H9 (cell line): ENCODE measurements around the gene ZNF627. TPM values are rescaled to one million over a fixed set of nuclear protein-coding genes. Genes with fewer than 3 reads are reported as not detected.
A peak's percentile ranks its signal among the peaks of the same experiment; 100 is the strongest.

Experiments used
- DNase-seq: peaks from one replicate; pipeline ENCODE4 v3.0.0-alpha.2; 2017
- H2AFZ ChIP-seq: one replicate; pipeline ENCODE4 v1.6.1; 2013; ENCODE audit warnings: mild to moderate bottlenecking, low read length, control low read depth, moderate library complexity
- H2AK5ac ChIP-seq: 2 replicates; pipeline ENCODE4 v1.6.1; 2013; ENCODE audit warnings: low read length, control low read depth, mixed read lengths; ENCODE audit not compliant: insufficient read length
- H2BK120ac ChIP-seq: one replicate; pipeline ENCODE4 v1.6.1; 2013; ENCODE audit warnings: low read depth, mild to moderate bottlenecking, low read length, control low read depth, inconsistent platforms; ENCODE audit not compliant: poor library complexity, severe bottlenecking
- H2BK12ac ChIP-seq: 2 replicates; pipeline ENCODE4 v1.6.1; 2013; ENCODE audit warnings: low read length, control low read depth, mixed read lengths, low read depth; ENCODE audit not compliant: insufficient read length
- H2BK15ac ChIP-seq: 2 replicates; pipeline ENCODE4 v1.6.1; 2013; ENCODE audit warnings: low read depth, low read length, control low read depth
- H2BK20ac ChIP-seq: one replicate; pipeline ENCODE4 v1.6.1; 2013; ENCODE audit warnings: low read depth, mild to moderate bottlenecking, low read length, control low read depth, inconsistent platforms; ENCODE audit not compliant: poor library complexity, severe bottlenecking
- H2BK5ac ChIP-seq: 2 replicates; pipeline ENCODE4 v1.6.1; 2013; ENCODE audit warnings: low read length, control low read depth, mixed read lengths; ENCODE audit not compliant: insufficient read length
- H3K14ac ChIP-seq: 2 replicates; pipeline ENCODE4 v1.6.1; 2013; ENCODE audit warnings: low read length, control low read depth; ENCODE audit not compliant: insufficient read depth
- H3K18ac ChIP-seq: 2 replicates; pipeline ENCODE4 v1.6.1; 2013; ENCODE audit warnings: low read depth, mild to moderate bottlenecking, mixed read lengths, low read length, control low read depth; ENCODE audit not compliant: insufficient read length
- H3K23ac ChIP-seq: 2 replicates; pipeline ENCODE4 v1.6.1; 2013; ENCODE audit warnings: low read length, control low read depth, mixed read lengths, low read depth; ENCODE audit not compliant: insufficient read length
- H3K23me2 ChIP-seq: 2 replicates; pipeline ENCODE4 v1.6.1; 2013; ENCODE audit warnings: low read depth, mild to moderate bottlenecking, mixed read lengths, low read length, control low read depth; ENCODE audit not compliant: insufficient read length, poor library complexity, severe bottlenecking
- H3K27ac ChIP-seq: 2 replicates; pipeline ENCODE4 v1.5.1; 2013; ENCODE audit warnings: low read length, control low read depth, mixed read lengths, low read depth; ENCODE audit not compliant: insufficient read length
- H3K27me3 ChIP-seq: 2 replicates; pipeline ENCODE4 v1.6.1; 2013; ENCODE audit warnings: low read length, control low read depth, inconsistent platforms; ENCODE audit not compliant: insufficient read depth
- H3K4ac ChIP-seq: 2 replicates; pipeline ENCODE4 v1.6.1; 2013; ENCODE audit warnings: low read depth, mild to moderate bottlenecking, control low read depth, inconsistent platforms, low read length, moderate library complexity
- H3K4me1 ChIP-seq: 2 replicates; pipeline ENCODE4 v1.6.1; 2013; ENCODE audit warnings: low read length, control low read depth, inconsistent platforms; ENCODE audit not compliant: insufficient read depth
- H3K4me2 ChIP-seq: 2 replicates; pipeline ENCODE4 v1.6.1; 2013; ENCODE audit warnings: low read length, control low read depth, mixed read lengths; ENCODE audit not compliant: insufficient read length, insufficient read depth
- H3K56ac ChIP-seq: 2 replicates; pipeline ENCODE4 v1.6.1; 2013; ENCODE audit warnings: low read depth, mild to moderate bottlenecking, mixed read lengths, low read length, control low read depth; ENCODE audit not compliant: insufficient read length
- H3K79me1 ChIP-seq: 2 replicates; pipeline ENCODE4 v1.6.1; 2013; ENCODE audit warnings: low read depth, mild to moderate bottlenecking, moderate library complexity, low read length, control low read depth, inconsistent platforms; ENCODE audit not compliant: insufficient read depth, poor library complexity, severe bottlenecking
- H3K79me2 ChIP-seq: 2 replicates; pipeline ENCODE4 v1.6.1; 2013; ENCODE audit warnings: low read length, control low read depth, inconsistent platforms; ENCODE audit not compliant: insufficient read depth
- H3K9ac ChIP-seq: 2 replicates; pipeline ENCODE4 v1.6.1; 2013; ENCODE audit warnings: low read length, control low read depth, mixed read lengths; ENCODE audit not compliant: insufficient read length; ENCODE audit errors: extremely low read depth
- H3K9me3 ChIP-seq: one replicate; pipeline ENCODE4 v1.6.1; 2013; ENCODE audit warnings: low read depth, low read length, inconsistent platforms; ENCODE audit not compliant: control insufficient read depth
- H3T11ph ChIP-seq: one replicate; pipeline ENCODE4 v1.6.1; 2013; ENCODE audit warnings: mild to moderate bottlenecking, low read length, control low read depth, inconsistent platforms
- H4K20me1 ChIP-seq: one replicate; pipeline ENCODE4 v1.6.1; 2013; ENCODE audit not compliant: control insufficient read depth, insufficient read length, insufficient read depth
- H4K5ac ChIP-seq: 2 replicates; pipeline ENCODE4 v1.6.1; 2013; ENCODE audit warnings: low read depth, mild to moderate bottlenecking, mixed read lengths, low read length, control low read depth; ENCODE audit not compliant: insufficient read length
- H4K8ac ChIP-seq: replicated peaks from 2 replicates; pipeline ENCODE4 v1.6.1; 2013; ENCODE audit warnings: low read length, control low read depth, mixed read lengths, low read depth; ENCODE audit not compliant: insufficient read length
- H4K91ac ChIP-seq: 2 replicates; pipeline ENCODE4 v1.6.1; 2013; ENCODE audit warnings: low read depth, mild to moderate bottlenecking, moderate library complexity, mixed read lengths, low read length, control low read depth; ENCODE audit not compliant: insufficient read length
- H3K27ac Mint-ChIP-seq, 3 experiments: 2 replicates in 2 of 3; 3 replicates in 1 of 3; pipeline ENCODE4 v1.8.0; 2020 to 2021; ENCODE audit warnings: mixed read lengths in 3 of 3, mild to moderate bottlenecking in 1 of 3, moderate library complexity in 1 of 3
- H3K27me3 Mint-ChIP-seq: 2 replicates; pipeline ENCODE4 v1.8.0; 2021; ENCODE audit warnings: low read depth, mild to moderate bottlenecking, moderate library complexity, mixed read lengths
- H3K36me3 Mint-ChIP-seq, 3 experiments: 2 replicates in 2 of 3; 3 replicates in 1 of 3; pipeline ENCODE4 v1.8.0; 2020 to 2021; ENCODE audit warnings: low read depth in 3 of 3, mixed read lengths in 3 of 3; ENCODE audit not compliant: insufficient read depth in 1 of 3
- H3K4me1 Mint-ChIP-seq, 2 experiments: 2 replicates each; pipeline ENCODE4 v1.8.0; 2020; ENCODE audit warnings: mixed read lengths in 2 of 2
- H3K4me3 Mint-ChIP-seq, 2 experiments: 2 replicates in 1 of 2; 3 replicates in 1 of 2; pipeline ENCODE4 v1.8.0; 2020 to 2021; ENCODE audit warnings: mild to moderate bottlenecking in 2 of 2, mixed read lengths in 2 of 2, moderate library complexity in 1 of 2
- H3K9me3 Mint-ChIP-seq, 2 experiments: 2 replicates in 1 of 2; 3 replicates in 1 of 2; pipeline ENCODE4 v1.8.0; 2020; ENCODE audit warnings: mild to moderate bottlenecking in 2 of 2, mixed read lengths in 2 of 2, moderate library complexity in 1 of 2
- CTCF ChIP-seq: fragments of 200-600 bp; sonication (generic); conservative IDR thresholded peaks from 3 replicates; pipeline ENCODE4 v1.8.0; 2021; ENCODE audit warnings: antibody characterized with exemption, mild to moderate bottlenecking
- WGBS: extraction: QIAGEN DNeasy Blood & Tissue Kit; methylation state at CpG from one replicate; pipeline ENCODE4 v1.1.7; 2013; ENCODE audit warnings: missing lambda C conversion rate, low lambda C conversion rate, mixed read lengths; ENCODE audit not compliant: insufficient read length; ENCODE audit errors: extremely low coverage; 5-methylcytosine and 5-hydroxymethylcytosine counted together
- total RNA-seq: library from RNA; stranded (reverse); gene quantifications from 2 replicates; pipeline ENCODE4 v1.2.1, GENCODE V29; 2021

ZNF627 gene
- total RNA-seq, 1 experiment from 2014 or later: 12.8 TPM

DNA sequence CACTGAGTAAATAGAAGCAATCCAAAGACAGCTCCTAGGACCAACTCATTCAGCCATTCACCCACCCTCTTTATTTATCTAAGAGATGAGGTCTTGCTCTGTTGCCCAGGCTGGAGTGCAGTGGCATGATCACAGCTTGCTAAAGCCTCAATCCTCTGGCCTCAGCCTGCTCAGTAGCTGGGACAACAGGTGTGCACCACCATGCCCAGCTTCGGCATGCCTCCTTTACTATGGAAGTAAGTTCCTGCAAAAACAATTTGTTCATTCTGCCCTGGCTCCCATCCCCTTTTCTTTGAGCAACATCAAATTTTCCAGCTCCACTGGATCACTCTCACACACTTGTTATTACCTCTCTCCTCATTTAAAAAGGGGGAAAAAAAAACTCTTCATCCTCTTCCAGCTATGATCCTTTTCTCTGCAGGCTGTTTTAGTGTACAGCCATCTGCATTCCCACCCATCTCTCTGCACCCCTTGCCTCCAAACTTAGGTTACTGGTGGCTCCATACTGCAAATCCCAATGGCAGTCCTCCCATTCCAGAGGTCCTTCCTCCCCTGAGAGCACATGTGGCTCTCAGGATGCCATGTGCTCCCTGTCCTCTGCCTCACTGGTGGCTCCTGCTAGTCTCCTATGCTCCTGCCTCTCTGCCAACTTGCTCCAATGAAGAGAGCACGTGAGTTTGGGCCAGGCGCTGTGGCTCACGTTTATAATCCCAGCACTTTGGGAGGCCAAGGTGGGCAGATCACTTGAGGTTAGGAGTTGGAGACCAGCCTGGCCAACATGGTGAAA is 40.5 kb upstream of the ZNF627 start:
- H3K9ac ChIP-seq: no peak overlapping the region
- H3K4me1 Mint-ChIP-seq: peaks cover 10 to 18% of the 10 kb centered on the region in 2 experiments
- no peaks in the 10 kb centered on the region for H3K9me3 ChIP-seq
- H3K79me2 ChIP-seq: peaks cover 17% of the 10 kb centered on the region; the same call in 1 of the 2 replicates
- peaks cover 9% of the 10 kb centered on the region for H3K23me2 ChIP-seq
- H3K4me3 Mint-ChIP-seq: peak overlapping the region; percentile 90 to 94; a peak in 4 of 5 replicates
- H3K27ac ChIP-seq: no peak overlapping the region
- no peak overlapping the region for H2BK12ac ChIP-seq
- no peak overlapping the region for H3K4ac ChIP-seq
- no peak overlapping the region for H4K8ac ChIP-seq
- H3K14ac ChIP-seq: no peak overlapping the region; the same call in 1 of the 2 replicates
- WGBS: no CpG with 5 or more reads among the region's 4 CpGs
- H2AK5ac ChIP-seq: no peak overlapping the region
- H3K27me3 Mint-ChIP-seq: no peaks in the 10 kb centered on the region; the same call in 1 of the 2 replicates
- peaks cover 13 to 35% (median 24%) of the 10 kb centered on the region in 3 experiments; a peak in 6 of 7 replicates for H3K36me3 Mint-ChIP-seq
- no peaks in the 10 kb centered on the region for H3K27me3 ChIP-seq
- H4K5ac ChIP-seq: no peak overlapping the region
- peak overlapping the region in 1 of 3 experiments; percentile 7; a peak in 1 of 7 replicates for H3K27ac Mint-ChIP-seq
- H3K4me2 ChIP-seq: no peak overlapping the region
- no peak overlapping the region for H2BK5ac ChIP-seq
- no peak overlapping the region for H3T11ph ChIP-seq
- H3K56ac ChIP-seq: no peak overlapping the region
- no peak overlapping the region for H4K91ac ChIP-seq
- no peak overlapping the region for H2BK20ac ChIP-seq
- H2BK15ac ChIP-seq: no peak overlapping the region
- H3K18ac ChIP-seq: no peak overlapping the region
- H3K23ac ChIP-seq: no peak overlapping the region
- no peak overlapping the region for H2BK120ac ChIP-seq
- peaks cover 2% of the 10 kb centered on the region for H3K79me1 ChIP-seq
- H3K9me3 Mint-ChIP-seq: peaks cover 0 to 3% of the 10 kb centered on the region in 2 experiments; a peak in 1 of 5 replicates
- no peaks in the 10 kb centered on the region for H4K20me1 ChIP-seq
- DNase-seq: no peak
- H2AFZ ChIP-seq: no peak overlapping the region
- TF ChIP-seq CTCF: no peak
- no peaks in the 10 kb centered on the region for H3K4me1 ChIP-seq
